DMS79 treated with DMSO at 0.1 percent for 48 hours (cell line): ENCODE data around the gene UBE3C.
A peak's percentile ranks its signal among the peaks of the same experiment; 100 is the strongest.
"Not testable (repeated sequence)": the region's sequence is repeated elsewhere in the genome, so short reads cannot be mapped to it uniquely, and the experiment has no call there.

ENCODE experiments used
- DNase-seq: peaks from one replicate; lab custom pipeline; 2025; lab: John Stamatoyannopoulos, UW

The UBE3C gene

DNA sequence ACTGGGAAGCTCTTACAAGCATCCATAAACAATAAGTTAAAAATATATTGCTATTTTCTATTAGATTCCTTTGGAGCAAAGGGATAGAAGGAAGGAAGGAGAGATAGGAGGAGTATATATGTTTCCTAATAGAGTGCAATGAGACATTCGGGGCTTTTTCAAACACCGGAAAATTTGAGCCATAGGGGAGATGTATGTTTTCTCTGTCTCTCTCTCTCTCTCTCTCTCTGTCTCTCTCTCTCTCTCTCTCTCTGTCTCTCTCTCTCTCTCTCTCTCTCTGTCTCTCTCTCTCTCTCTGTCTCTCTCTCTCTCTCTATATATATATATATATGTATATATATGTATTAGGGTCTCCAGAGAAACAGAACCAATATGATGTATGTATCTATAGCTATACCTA, 7.9 kb upstream of the UBE3C start:
- not testable (repeated sequence) for DNase-seq

DNA sequence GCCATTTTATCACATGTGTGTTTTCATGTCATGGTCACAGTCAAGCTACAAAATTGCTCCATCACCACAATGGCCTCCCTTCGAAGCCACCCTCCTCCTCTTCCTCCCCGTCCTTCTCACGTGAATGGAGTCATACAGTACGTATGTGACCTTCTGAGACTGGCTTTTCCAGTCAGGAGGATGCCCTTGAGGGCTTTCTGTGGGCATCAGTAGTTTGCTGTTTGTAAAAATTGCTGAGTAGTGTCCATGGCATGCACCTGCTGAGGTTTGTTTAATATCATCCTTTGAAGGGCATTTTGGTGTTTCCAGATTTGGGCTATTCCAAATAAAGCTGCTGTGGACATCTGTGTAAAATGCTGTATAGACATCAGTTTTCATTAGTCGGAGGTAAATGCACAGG, 5.9 kb upstream of the UBE3C start:
- no peak for DNase-seq

DNA sequence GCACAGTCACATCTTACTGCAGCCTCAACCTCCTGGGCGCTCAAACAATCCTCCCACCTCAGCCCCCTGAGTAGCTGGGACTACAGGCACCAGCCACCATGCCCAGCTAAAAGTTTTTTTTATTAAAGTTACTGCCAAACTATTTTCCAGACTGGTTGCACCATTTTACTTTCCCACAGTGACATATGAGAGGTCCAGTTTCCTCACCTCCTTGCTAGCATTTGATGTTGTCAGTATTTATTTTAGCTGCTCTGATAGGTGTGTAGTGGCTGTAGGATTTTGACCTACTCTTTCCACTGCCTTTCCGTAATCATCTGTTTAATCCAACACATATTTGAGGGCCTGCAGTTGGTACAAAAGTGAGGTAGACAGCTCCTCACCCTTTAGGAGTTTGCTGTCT, 5.4 kb upstream of the UBE3C start:
- no peak for DNase-seq

DNA sequence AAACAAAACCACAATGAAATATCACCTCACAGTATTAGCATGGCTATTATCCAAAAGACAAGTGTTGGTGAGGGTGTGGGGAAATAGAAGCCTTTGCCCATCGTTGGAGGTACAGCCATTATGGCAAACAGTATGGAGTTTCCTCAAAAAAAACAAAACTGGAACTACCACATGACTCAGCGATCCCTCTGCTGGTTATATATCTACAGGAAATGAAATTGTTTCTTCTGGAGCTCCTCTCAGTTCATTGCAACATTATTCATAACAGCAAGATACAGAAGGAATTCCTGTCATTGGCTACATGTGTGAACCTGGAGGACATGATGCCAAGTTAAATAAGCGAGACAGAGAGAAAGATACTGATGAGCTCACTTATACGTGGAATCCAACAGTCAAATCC, 2.4 kb upstream of the UBE3C start:
- no peak for DNase-seq

DNA sequence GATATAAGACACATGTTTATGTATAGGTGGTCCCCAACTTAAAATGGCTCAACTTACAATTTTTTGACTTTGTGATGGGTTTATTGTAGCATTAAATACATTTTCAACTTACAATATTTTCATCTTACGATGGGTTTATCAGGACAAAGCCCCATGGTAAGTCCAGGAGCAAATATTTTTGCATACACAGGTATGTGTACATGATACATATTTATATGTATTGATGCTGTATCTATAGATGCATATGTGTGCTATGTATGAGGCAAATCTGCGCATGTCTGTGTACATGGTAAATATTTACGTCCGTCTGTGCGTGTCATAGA, 664 bp upstream of the UBE3C start:
- DNase-seq: no peak

DNA sequence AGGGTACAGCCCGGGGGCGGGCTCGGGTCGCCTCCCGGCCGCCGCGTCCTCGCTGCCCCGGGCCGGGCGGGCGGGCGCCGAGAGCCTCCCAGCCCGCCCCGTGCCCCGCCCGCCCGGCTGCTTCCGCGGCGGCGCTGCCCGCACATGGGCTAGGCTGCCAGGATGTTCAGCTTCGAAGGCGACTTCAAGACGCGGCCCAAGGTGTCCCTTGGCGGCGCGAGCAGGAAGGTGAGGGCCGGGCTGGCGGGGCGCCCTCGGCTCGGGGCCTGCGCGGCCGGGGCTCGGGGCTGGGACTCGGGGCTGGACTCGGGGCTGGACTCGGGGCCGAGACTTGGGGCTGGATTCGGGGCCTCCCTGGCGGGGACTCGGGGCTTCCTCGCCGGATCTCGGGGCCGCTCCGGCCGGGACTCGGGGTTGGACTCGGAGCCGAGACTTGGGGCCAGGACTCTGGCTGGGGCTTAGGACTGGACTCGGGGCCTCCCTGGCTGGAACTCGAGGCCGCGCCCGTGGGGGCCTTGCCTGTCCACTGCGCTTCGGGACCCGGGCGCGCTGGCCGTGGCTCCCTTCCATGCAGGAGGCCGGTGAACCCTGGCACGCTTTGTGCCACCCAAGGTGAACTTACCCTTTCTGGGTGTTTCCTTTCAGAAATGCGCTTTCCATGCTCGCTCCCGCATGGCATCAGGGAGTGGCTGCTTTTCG, 534 bp downstream of the UBE3C start:
- no peak for DNase-seq

DNA sequence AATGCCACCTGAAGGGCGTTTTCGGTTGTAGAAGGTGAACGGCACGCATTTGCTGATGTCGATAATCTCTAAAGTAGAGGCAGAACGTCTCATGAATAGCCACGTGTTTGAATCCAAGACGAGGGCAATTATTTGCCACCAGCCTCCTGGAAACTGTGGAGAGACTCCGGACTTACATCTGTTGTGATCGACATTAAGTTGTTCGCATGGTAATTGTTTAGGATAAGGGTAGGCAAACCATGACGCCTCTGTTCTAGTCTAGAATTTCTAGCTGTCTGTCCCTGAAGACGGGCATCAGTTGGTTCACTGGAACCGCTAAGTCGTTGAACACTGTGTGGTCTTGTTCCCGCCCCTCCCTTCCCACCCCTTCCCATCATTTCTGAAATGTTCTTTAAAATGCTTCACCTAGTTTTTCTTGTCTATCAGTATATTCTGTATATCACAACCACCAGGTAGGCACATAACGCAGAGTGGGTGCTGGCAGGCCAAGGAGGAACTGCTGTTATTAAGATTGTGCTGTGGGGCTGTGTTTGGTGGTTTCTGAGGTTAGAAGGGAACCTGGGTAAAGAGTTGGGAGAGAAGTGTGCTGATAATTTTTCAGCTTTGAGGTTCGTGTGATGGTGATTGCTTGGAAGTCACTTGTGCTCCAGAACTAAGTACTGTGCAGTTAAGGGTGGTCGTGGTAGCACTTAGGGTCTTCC, 1.2 kb downstream of the UBE3C start:
- DNase-seq: no peak

DNA sequence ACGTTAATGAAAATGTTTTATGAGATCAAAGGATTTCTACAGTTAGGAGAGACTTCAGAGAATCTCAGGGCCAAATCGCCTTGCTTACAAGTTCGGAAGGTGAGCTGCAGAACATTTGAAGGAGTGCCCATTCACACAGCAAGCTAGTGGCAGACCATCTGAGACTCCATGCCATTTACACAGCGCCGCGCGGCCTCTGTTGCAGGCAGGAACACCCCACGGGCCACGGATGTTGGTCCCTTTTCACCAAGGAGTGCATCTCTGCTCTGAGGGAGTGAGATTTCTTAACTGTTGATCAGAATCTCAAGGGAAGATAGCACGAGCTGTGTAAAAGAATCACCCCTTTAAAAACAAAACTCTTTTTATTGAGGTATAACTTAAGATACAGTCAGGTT, 1.8 kb downstream of the UBE3C start:
- no peak for DNase-seq

DNA sequence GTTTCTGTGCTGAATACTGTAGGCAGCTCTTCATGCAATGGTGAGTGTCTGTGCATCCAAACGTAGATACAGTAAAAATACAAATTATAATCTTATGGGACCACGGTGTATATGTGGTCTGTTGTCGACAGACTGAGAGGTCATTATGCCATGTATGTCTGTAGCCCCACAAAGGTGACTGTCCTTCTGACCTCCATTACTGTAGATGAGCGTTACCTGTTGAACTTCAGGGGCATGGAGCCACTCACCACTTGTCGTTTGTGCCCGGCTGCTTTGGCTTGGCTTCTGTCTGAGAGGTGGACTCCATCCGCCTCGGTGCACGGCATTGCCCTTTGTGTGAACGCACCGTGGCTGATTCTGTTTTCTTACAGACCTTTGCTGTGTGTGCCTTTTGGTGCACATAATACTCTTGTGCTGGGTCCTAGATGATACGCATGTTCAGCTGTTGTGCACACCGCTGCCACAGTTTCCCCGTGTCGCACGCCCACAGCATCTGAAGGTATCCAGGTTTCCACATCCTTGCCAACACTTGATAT, 2.9 kb downstream of the UBE3C start:
- no peak for DNase-seq

DNA sequence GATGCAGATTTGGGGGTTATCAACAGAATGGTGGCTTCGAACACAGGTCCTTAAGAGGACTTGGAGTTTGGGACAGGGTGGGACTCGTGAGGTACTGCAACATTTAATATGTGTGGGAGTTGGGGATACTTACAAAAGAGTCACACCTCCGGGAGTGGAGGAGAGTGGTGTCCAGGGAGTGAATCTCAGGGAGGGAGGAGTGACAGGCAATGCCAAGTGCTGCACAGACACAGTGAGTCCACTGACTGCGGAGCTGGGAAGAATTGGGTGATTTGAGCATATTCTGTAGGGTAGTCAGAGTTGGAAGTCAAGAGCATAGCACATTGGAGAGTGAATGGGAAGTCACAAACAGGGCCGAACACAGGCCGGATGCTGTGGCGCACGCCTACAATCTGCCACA, 5.1 kb downstream of the UBE3C start:
- no peak for DNase-seq

DNA sequence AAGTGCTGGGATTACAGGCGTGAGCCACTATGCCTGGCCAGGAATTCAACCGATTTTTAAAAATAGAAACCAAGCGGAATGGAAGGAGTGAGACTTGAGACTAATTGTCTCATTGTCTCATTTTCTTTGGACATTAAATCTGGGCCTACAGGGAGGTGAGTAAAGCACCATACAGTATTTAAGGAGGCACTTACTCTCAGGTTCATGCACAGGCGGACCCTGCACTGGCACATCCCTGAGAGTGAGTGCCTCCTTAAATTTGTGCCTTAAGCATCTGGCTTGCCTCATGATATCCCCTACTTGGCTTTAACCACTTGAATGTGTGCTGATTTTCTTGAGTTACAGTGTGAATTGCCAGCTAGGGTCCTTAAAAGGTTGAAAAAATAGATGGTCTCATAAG, 10.6 kb downstream of the UBE3C start:
- peak; percentile 7 for DNase-seq

DNA sequence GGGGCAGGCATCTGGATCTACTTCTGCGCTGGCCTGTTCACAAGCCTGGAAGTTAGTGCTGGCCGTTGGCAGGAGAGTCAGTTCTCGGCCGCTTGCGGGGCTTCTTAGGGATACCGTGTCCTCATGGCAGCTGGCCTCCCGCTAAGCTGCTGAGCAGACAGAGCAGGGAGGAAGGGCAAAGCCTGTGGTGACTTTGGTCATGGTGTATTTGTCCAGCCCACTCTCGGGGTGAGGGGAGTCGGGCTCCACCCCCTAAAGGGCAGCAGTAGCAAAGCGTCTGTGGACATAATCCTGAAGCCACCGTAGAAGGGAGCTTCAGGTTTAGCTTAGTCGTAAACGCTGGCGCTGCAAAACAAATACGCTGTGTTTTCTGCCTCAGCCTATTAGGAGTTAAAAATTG, 12.2 kb downstream of the UBE3C start:
- DNase-seq: no peak

DNA sequence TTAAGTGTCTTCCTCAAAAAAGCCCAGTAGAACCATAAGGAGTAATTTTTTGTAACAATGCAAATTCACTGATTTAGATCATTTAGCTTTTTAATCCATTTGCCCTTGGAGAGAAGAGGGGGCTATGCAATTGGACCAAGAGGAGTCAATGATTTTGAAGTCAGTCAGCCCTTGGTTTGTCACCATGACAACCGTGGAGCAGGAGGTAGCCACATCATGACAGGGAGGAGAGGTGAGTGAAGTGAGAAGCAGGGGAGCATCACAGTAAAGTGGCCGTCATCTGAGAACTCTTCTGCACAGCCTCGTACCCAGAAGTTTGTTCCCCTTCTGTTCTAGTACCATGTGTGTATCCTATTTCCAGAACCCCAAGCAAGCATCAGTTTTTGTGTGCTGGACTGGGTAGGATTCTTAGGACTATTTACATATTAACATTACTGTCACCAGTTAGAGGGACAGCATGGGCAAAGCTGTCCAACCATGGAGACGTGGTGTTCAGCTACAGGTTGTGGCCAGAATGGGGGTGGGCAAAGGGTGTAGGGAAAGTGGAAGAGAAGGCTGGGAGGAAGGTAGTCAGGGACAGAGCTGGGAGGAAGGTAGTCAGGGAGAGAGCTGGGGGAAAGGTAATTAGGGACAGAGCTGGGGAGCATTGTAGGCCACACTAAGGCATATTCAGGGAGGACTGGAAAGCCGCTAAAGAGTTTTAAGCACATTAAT, 13.1 kb downstream of the UBE3C start:
- no peak for DNase-seq

DNA sequence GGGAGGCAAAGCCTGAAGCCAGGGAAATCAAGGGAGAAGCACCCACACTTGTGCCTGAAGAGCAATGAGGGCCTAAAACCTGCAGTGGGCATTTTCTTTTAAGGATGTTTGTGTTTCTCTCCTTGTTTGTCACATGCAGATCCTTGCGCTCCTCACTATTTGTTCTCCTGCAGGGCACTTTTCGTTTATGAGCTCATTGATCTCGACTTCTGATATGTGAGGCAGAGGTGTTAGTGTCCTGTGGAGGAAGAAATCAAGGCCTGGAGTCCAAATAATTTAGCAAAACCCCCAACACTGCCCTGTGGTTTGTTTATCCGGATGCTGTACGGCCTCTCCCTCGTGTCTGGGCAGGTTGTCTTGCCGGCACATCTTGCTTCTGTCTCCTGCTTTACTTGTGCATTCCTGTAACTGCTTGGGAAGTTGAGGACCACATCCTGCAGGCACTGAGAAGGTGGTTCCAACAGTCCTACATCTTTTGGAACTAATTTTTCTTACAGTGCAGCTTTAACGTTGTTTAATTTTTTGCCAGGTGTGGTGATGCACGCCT, 13.7 kb downstream of the UBE3C start:
- no peak for DNase-seq

DNA sequence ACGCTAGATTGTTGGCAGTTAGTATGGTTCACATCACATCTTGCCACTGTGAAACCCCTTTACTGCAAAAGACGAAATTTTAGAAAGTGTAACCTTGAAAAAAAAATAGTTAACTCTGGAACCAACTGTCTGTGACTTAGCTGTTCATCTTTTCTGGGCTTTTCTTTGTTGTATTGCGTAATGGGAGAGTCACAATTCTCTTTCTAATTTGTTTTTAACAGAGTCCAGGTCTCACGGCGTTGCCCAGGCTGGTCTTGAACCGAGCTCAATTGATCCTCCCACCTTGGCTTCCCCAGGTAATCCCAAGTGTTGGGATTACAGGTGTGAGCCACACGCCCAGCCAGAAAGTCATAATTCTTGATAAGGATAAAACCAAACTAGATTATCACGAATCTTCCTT, 14.5 kb downstream of the UBE3C start:
- DNase-seq: no peak

DNA sequence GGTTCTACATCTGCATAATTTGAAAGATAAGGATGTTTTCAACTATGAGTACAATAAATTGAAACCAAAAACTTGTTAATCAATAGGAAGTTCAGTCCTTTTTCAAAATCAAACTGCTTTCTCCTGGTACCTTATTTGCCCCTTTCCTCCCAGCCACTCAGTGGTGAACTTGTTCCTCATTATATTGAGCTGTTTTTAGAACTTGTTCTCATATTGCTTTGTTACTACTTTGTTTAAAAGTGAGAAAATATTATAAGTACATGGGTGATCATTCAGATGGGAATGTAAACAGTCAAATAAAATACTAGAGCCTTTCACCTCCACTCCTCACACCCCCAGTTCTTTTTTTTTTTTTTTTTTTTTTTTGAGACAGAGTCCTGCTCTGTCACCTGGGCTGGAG, 17.2 kb downstream of the UBE3C start:
- DNase-seq: no peak

DNA sequence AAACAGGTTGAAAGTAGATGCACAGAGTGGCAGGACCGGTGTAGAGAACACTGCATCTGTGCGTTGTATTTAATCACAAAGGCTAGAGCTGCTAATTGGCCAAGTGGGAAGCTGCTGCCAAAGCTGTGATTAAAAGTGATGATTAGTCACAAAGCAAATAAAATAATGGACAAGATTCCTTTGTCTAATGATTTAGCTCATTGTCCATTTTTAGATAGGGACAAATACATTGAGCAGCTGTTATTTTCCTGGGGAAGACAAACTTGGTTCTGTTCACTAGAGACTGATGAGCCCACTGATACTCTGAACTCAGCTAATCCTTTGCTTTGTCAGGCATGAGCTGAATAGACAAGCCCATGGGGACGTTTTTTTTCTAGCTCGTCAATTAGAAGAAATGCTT, 19.7 kb downstream of the UBE3C start:
- no peak for DNase-seq

DNA sequence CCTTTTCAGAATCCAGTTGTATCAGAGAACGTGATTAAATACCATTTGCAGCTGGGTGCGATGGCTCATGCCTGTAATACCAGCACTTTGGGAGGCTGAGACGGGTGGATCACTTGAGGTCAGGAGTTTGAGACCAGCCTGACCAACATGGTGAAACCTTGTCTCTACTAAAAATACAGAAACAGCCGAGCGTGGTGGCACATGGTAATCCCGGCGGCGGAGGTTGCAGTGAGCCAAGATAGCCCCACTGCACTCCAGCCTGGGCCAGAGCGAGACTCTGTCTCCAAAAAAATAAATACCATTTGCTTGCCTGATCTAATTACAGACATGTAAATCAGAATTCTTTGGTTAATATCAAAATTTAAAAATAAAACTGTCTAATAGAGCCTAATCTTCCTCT, 20.8 kb downstream of the UBE3C start:
- DNase-seq: not testable (repeated sequence)

DNA sequence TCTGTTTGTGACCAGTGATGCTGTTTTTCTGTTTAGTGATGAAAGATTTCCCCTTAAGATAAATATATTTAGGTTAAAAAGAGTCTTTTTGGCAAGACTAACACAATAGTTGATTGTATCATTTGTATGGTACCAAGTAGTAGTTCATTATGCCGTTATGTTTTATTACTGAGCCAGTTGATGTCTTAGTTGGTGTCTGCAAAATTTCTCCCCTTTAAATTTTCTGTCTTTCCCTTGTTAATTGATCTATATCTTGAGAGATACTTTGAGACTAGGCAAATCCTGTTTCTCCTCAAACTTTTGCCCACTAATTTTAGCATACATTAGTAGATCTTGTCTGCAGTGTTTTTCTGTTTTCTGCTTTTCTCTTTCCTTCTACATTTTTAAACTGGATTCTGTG, 21.7 kb downstream of the UBE3C start:
- no peak for DNase-seq

DNA sequence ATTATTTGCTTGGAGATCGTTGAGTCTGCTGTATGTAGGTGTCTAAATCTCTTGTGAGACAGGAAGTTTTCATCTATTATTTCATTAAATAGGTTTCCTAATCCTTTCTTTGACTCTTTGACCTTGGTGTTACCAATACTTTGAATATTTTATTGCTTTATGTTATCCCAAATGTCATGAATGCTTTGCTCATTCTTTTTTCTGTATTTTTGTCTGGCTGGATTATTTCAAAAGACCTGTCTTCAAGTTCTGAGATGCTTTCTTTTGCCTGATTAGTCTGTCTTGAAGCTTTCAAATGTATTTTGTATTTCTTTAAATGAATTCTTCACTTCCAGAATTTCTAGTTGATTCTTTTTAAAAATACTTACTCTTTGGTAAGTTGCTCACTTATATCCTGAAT, 27.3 kb downstream of the UBE3C start:
- DNase-seq: no peak

DNA sequence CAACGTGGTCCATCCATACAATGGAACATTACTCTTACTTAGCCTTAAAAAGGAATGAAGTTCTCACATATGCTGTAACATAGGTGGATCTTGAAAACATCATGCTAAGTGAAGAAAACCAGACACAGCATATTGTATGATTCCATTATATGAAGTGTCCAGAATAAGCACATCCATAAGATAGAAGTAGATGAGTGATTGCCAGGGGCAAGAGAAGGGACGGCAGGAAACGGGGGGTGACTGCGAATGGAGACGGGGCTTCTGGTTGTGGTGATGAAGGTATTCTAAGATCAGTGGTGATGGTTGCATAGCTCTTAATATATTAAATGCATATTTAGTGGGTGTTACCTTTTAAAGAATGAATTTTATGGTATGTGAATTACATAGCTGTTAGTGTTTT, 29.8 kb downstream of the UBE3C start:
- DNase-seq: no peak

DNA sequence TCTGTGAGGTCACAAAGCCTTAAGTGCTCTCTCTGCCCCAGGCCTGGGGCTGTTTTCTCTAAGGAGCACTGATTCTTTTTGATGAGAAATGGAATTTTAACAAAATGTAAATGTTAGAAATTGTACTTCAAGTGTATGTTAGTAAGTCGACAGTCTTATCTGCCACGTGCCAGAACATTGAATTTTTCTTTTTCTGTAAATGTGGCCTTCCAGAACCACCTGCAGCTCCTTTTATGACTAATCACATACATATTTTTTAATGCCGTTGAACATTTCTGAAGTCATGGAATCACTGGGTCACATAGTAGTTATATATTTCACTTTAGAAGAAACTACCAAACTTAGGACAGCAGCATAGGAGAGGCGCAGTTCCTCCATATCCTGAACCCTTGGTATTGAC, 38.0 kb downstream of the UBE3C start:
- no peak for DNase-seq
